ENCODE data around the gene EFCAB6. TPM values are rescaled to one million over a fixed set of nuclear protein-coding genes. Genes with fewer than 3 reads are reported as not detected.

The EFCAB6 gene
- total and polyA plus RNA-seq, 2 donors (not counting 3 experiments of a cell fraction or from before 2014, with no cell fraction given) = 0.07 to 0.31 TPM

DNA sequence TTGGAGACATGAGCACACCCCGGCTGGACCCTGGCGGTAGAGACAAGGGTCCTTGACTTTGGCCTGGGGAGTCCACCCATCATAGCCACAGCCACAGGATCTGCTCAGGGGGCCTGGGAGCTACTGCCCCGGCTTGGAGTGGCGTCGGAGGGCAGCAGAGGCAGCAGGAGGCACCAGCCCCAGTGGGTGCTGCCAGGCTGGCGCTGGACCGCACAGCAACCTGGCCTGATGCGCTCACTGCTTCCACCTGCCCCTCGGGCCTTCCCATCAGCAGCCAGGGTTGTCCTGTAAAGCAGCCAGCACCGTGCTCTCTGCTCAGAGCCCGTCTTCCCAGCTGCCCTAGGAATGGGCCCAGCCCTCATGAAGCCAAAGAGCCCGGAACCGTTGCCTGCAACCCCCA lies 28.3 kb upstream of the EFCAB6 start:
- ChIA-PET POLR2A (no interaction called here), CTCF (no interaction called here)
- Histone ChIP-seq H3K4me3 (replicated peaks in 1 of 3; ENCODE audit: insufficient read depth in 1 of 3, low read depth in 1 of 3, low read length in 3 of 3) (no peak overlapping the region), H4K20me1 (replicated peaks; ENCODE audit: control insufficient read depth, extremely low read depth, insufficient read depth, low read length) (no peaks in the 10 kb centered on the region), H3K9me3 (replicated peaks; ENCODE audit: control insufficient read depth, insufficient read depth, low read length) (no peaks in the 10 kb centered on the region), H3K4me2 (ENCODE audit: insufficient read depth, low read length) (no peak overlapping the region), H3K9ac (replicated peaks; ENCODE audit: extremely low read depth, insufficient read depth, low read length) (no peak overlapping the region), H3K4me1 (ENCODE audit: control insufficient read depth, extremely low read depth, insufficient read depth, low read length) (no peaks in the 10 kb centered on the region), H2AFZ (ENCODE audit: low read depth, low read length) (no peak overlapping the region), H3K9me1 (replicated peaks; ENCODE audit: control insufficient read depth, extremely low read depth, insufficient read depth, low read length) (no peaks in the 10 kb centered on the region), H3K36me3 (ENCODE audit: control insufficient read depth in 2 of 2, extremely low read depth in 1 of 2, insufficient read depth in 2 of 2, low read length in 2 of 2) (no peaks in the 10 kb centered on the region), H3K79me2 (ENCODE audit: control insufficient read depth, insufficient read depth, low read length) (no peaks in the 10 kb centered on the region), H3K27me3 (ENCODE audit: control insufficient read depth in 2 of 2, insufficient read depth in 2 of 2, low read length in 2 of 2) (no peaks in the 10 kb centered on the region), H3K27ac (ENCODE audit: insufficient read depth, low read depth, low read length) (no peak overlapping the region)
- FAIRE-seq (no peak), DNase-seq (ENCODE audit: low read depth, low spot score) (no peak)
- no TSS peak for BruUV-seq (replicated peaks)
- intact Hi-C loops (cut with micrococcal nuclease) (no loop called here), dilution Hi-C loops (cut with MboI; ENCODE audit: extremely low pct_ligation_motif_present, low sequenced_read_pairs) (no loop called here)
- TF ChIP-seq MYC (IDR thresholded peaks at IDR 0.05; ENCODE audit: low read depth, low read length) = no peak
- TF ChIP-seq EZH2 (IDR thresholded peaks at IDR 0.05; ENCODE audit: borderline replicate concordance, low read depth, low read length, severe bottlenecking) = no peak
- no peak for TF ChIP-seq FOS (IDR thresholded peaks at IDR 0.05; ENCODE audit: borderline replicate concordance, insufficient read depth, low read length)
- TF ChIP-seq MAX (IDR thresholded peaks at IDR 0.05; ENCODE audit: insufficient read depth, insufficient read length) = no peak
- TF ChIP-seq, protein P1, sequence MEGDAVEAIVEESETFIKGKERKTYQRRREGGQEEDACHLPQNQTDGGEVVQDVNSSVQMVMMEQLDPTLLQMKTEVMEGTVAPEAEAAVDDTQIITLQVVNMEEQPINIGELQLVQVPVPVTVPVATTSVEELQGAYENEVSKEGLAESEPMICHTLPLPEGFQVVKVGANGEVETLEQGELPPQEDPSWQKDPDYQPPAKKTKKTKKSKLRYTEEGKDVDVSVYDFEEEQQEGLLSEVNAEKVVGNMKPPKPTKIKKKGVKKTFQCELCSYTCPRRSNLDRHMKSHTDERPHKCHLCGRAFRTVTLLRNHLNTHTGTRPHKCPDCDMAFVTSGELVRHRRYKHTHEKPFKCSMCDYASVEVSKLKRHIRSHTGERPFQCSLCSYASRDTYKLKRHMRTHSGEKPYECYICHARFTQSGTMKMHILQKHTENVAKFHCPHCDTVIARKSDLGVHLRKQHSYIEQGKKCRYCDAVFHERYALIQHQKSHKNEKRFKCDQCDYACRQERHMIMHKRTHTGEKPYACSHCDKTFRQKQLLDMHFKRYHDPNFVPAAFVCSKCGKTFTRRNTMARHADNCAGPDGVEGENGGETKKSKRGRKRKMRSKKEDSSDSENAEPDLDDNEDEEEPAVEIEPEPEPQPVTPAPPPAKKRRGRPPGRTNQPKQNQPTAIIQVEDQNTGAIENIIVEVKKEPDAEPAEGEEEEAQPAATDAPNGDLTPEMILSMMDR (IDR thresholded peaks at IDR 0.05; ENCODE audit: extremely low read depth in 1 of 2, insufficient read depth in 1 of 2, low read depth in 1 of 2, low read length in 2 of 2) = no peak
- TF ChIP-seq POLR2A (IDR thresholded peaks at IDR 0.05; ENCODE audit: low read depth, low read length) = no peak
- TF ChIP-seq GATA2 (IDR thresholded peaks at IDR 0.05; ENCODE audit: insufficient read depth, insufficient read length, low read depth, low read length) = no peak
- TF ChIP-seq JUN (IDR thresholded peaks at IDR 0.05; ENCODE audit: borderline replicate concordance, insufficient read depth, insufficient read length, low read depth) = no peak
- no peak for TF ChIP-seq POLR2AphosphoS5 (IDR thresholded peaks at IDR 0.05; ENCODE audit: insufficient read depth, low read depth, low read length)

Measured in endothelial cell of umbilical vein (primary cell).